Natural killer cell (primary cell): ENCODE measurements around the gene PLSCR3. TPM values are rescaled to one million over a fixed set of nuclear protein-coding genes. Genes with fewer than 3 reads are reported as not detected.
A peak's percentile ranks its signal among the peaks of the same experiment; 100 is the strongest.

Experiments
- ATAC-seq, 3 donors: fragments of 150-1000 bp in 2 of 3; fragments of 200-7000 bp in 1 of 3; cut with Tn5 transposase; 1 replicate in 1 of 3; 2 replicates in 2 of 3; pipeline ENCODE4 v1.10.0; 2021; ENCODE audit warnings: mild to moderate bottlenecking in 2 of 3, moderate library complexity in 2 of 3
- DNase-seq, 2 donors: peaks; one replicate each; pipeline versions ENCODE4 v3.0.0 to v3.0.0-alpha.2; 2013 to 2021; ENCODE audit warnings: mixed read lengths in 1 of 2
- H3K27ac ChIP-seq: one replicate; pipeline ENCODE4 v1.5.1; 2013; ENCODE audit warnings: mild to moderate bottlenecking, low read length
- H3K27me3 ChIP-seq: one replicate; pipeline ENCODE4 v1.6.1; 2013; ENCODE audit warnings: low read length; ENCODE audit not compliant: control insufficient read depth, insufficient read depth
- H3K36me3 ChIP-seq: one replicate; pipeline ENCODE4 v1.6.1; 2013; ENCODE audit warnings: low read length; ENCODE audit not compliant: control insufficient read depth, insufficient read depth
- H3K4me1 ChIP-seq: one replicate; pipeline ENCODE4 v1.6.1; 2013; ENCODE audit warnings: low read length; ENCODE audit not compliant: control insufficient read depth, insufficient read depth
- H3K4me3 ChIP-seq: one replicate; pipeline ENCODE4 v1.5.1; 2013; ENCODE audit warnings: low read length
- H3K9me3 ChIP-seq: one replicate; pipeline ENCODE4 v1.6.1; 2013; ENCODE audit warnings: low read length; ENCODE audit not compliant: control insufficient read depth, insufficient read depth
- H3K27ac Mint-ChIP-seq, 2 donors: one replicate each; pipeline ENCODE4 v1.8.0; 2022; ENCODE audit warnings: mild to moderate bottlenecking in 2 of 2, mixed read lengths in 2 of 2, moderate library complexity in 1 of 2
- H3K27me3 Mint-ChIP-seq, 2 donors: one replicate each; pipeline ENCODE4 v1.8.0; 2022; ENCODE audit warnings: low read depth in 2 of 2, mixed read lengths in 2 of 2
- H3K36me3 Mint-ChIP-seq: one replicate; pipeline ENCODE4 v1.8.0; 2022; ENCODE audit warnings: mixed read lengths
- H3K4me1 Mint-ChIP-seq, 2 donors: one replicate each; pipeline ENCODE4 v1.8.0; 2022; ENCODE audit warnings: mixed read lengths in 2 of 2
- H3K4me3 Mint-ChIP-seq: one replicate; pipeline ENCODE4 v1.8.0; 2022; ENCODE audit warnings: mild to moderate bottlenecking, moderate library complexity, mixed read lengths
- H3K9me3 Mint-ChIP-seq, 2 donors: one replicate each; pipeline ENCODE4 v1.8.0; 2022; ENCODE audit warnings: mixed read lengths in 2 of 2
- CTCF ChIP-seq: fragments of 200-600 bp; IDR thresholded peaks from one replicate; pipeline ENCODE4 v1.8.0; 2022; ENCODE audit warnings: antibody characterized with exemption
- WGBS: methylation state at CpG from one replicate; pipeline ENCODE4 v1.1.7; 2013; ENCODE audit warnings: missing lambda C conversion rate; ENCODE audit not compliant: insufficient coverage; 5-methylcytosine and 5-hydroxymethylcytosine counted together
- intact Hi-C: fragments of 100-400 bp; cut with micrococcal nuclease; formaldehyde crosslinking; loops from one replicate; pipeline ENCODE4 v1.14.2; 2022
- total RNA-seq, 4 donors: library from RNA; stranded (reverse); fragments of 120-200 nt in 1 of 4; gene quantifications; one replicate each; pipeline versions ENCODE4 v1.2.3 to v1.2.4, GENCODE V29; 2013 to 2022

PLSCR3 gene
- total RNA-seq, 3 donors from 2014 or later (not counting 1 experiment from before 2014, with no cell fraction given): 38.2 to 57.8 (median 47.0) TPM

GRCh38 chr17:7418472-7419152 lies 24.3 kb upstream of the PLSCR3 start:
- H3K36me3 ChIP-seq: no peaks in the 10 kb centered on the region
- no peak overlapping the region for H3K4me3 Mint-ChIP-seq
- H3K4me1 ChIP-seq: no peaks in the 10 kb centered on the region
- 81% methylated on average over 17 of the region's 18 CpGs for WGBS
- H3K27ac ChIP-seq: no peak overlapping the region
- DNase-seq: no peak
- TF ChIP-seq CTCF: no peak
- no peaks in the 10 kb centered on the region for H3K27me3 ChIP-seq
- H3K4me1 Mint-ChIP-seq: no peaks in the 10 kb centered on the region
- H3K27ac Mint-ChIP-seq: no peak overlapping the region
- no peaks in the 10 kb centered on the region for H3K9me3 Mint-ChIP-seq
- H3K36me3 Mint-ChIP-seq: no peaks in the 10 kb centered on the region
- no peak for ATAC-seq
- no peak overlapping the region for H3K4me3 ChIP-seq
- intact Hi-C loops: no loop called here
- H3K27me3 Mint-ChIP-seq: no peaks in the 10 kb centered on the region
- no peaks in the 10 kb centered on the region for H3K9me3 ChIP-seq

- no peaks in the 10 kb centered on the region for H3K9me3 Mint-ChIP-seq
- no peaks in the 10 kb centered on the region for H3K4me1 ChIP-seq
- no peaks in the 10 kb centered on the region for H3K36me3 Mint-ChIP-seq
- TF ChIP-seq CTCF: no peak
- no peaks in the 10 kb centered on the region for H3K36me3 ChIP-seq
- H3K9me3 ChIP-seq: no peaks in the 10 kb centered on the region
- H3K27ac ChIP-seq: no peak overlapping the region
- H3K27ac Mint-ChIP-seq: no peak overlapping the region
- intact Hi-C loops: no loop called here
- H3K27me3 ChIP-seq: no peaks in the 10 kb centered on the region
- ATAC-seq (no peak), DNase-seq (no peak)
- 97% methylated on average over 53 of the region's 54 CpGs for WGBS
- no peak overlapping the region for H3K4me3 Mint-ChIP-seq
- H3K4me3 ChIP-seq: no peak overlapping the region
- no peaks in the 10 kb centered on the region for H3K4me1 Mint-ChIP-seq
- H3K27me3 Mint-ChIP-seq: no peaks in the 10 kb centered on the region
Observed at GRCh38 chr17:7417056-7417655, 22.8 kb upstream of the PLSCR3 start.

- intact Hi-C loops: no loop called here
- no peak overlapping the region for H3K4me3 Mint-ChIP-seq
- no peaks in the 10 kb centered on the region for H3K4me1 Mint-ChIP-seq
- H3K27me3 Mint-ChIP-seq: no peaks in the 10 kb centered on the region
- no peaks in the 10 kb centered on the region for H3K36me3 Mint-ChIP-seq
- H3K27me3 ChIP-seq: no peaks in the 10 kb centered on the region
- H3K4me3 ChIP-seq: no peak overlapping the region
- no peaks in the 10 kb centered on the region for H3K36me3 ChIP-seq
- DNase-seq (peak in 1 of 2 donors; percentile 41), ATAC-seq (no peak)
- no peak overlapping the region for H3K27ac Mint-ChIP-seq
- WGBS: 90% methylated on average over 5 of the region's 6 CpGs
- no peaks in the 10 kb centered on the region for H3K9me3 Mint-ChIP-seq
- H3K9me3 ChIP-seq: no peaks in the 10 kb centered on the region
- no peaks in the 10 kb centered on the region for H3K4me1 ChIP-seq
- H3K27ac ChIP-seq: no peak overlapping the region
- TF ChIP-seq CTCF: no peak
Observed at GRCh38 chr17:7416323-7416722, 22.0 kb upstream of the PLSCR3 start.

GRCh38 chr17:7415784-7416183 lies 21.5 kb upstream of the PLSCR3 start:
- no peaks in the 10 kb centered on the region for H3K27me3 Mint-ChIP-seq
- ATAC-seq: no peak
- no peak overlapping the region for H3K4me3 ChIP-seq
- H3K27ac ChIP-seq: no peak overlapping the region
- no peak overlapping the region for H3K27ac Mint-ChIP-seq
- no peaks in the 10 kb centered on the region for H3K9me3 Mint-ChIP-seq
- no peaks in the 10 kb centered on the region for H3K9me3 ChIP-seq
- H3K4me1 Mint-ChIP-seq: no peaks in the 10 kb centered on the region
- DNase-seq: no peak
- no peaks in the 10 kb centered on the region for H3K4me1 ChIP-seq
- no peaks in the 10 kb centered on the region for H3K27me3 ChIP-seq
- no peaks in the 10 kb centered on the region for H3K36me3 Mint-ChIP-seq
- H3K36me3 ChIP-seq: no peaks in the 10 kb centered on the region
- no peak for TF ChIP-seq CTCF
- intact Hi-C loops: no loop called here
- no peak overlapping the region for H3K4me3 Mint-ChIP-seq
- 91% methylated on average over 23 of the region's 23 CpGs for WGBS
